Parathyroid adenoma (tissue), 2 donors: ENCODE data around the gene ASGR2.

Source experiments
- H2AFZ ChIP-seq: fragments of 300-600 bp; sonication (generic); one replicate; pipeline ENCODE4 v1.7.0; 2017; ENCODE audit warnings: antibody characterized with exemption, mild to moderate bottlenecking
- H3K27ac ChIP-seq: fragments of 300-600 bp; sonication (generic); one replicate; pipeline ENCODE4 v1.7.0; 2017
- H3K27me3 ChIP-seq: fragments of 300-600 bp; sonication (generic); one replicate; pipeline ENCODE4 v1.7.0; 2017; ENCODE audit warnings: low read length; ENCODE audit not compliant: control insufficient read depth, insufficient read depth
- H3K36me3 ChIP-seq: fragments of 300-600 bp; sonication (generic); one replicate; pipeline ENCODE4 v1.7.0; 2017; ENCODE audit warnings: low read length; ENCODE audit not compliant: control insufficient read depth, insufficient read depth
- H3K4me1 ChIP-seq: fragments of 300-600 bp; sonication (generic); one replicate; pipeline ENCODE4 v1.7.0; 2017; ENCODE audit warnings: control low read depth
- H3K4me2 ChIP-seq: fragments of 300-600 bp; sonication (generic); one replicate; pipeline ENCODE4 v1.7.0; 2017; ENCODE audit warnings: low read length
- H3K4me3 ChIP-seq: fragments of 300-600 bp; sonication (generic); one replicate; pipeline ENCODE4 v1.7.0; 2017; ENCODE audit warnings: low read depth, low read length
- H3K79me2 ChIP-seq: fragments of 300-600 bp; sonication (generic); one replicate; pipeline ENCODE4 v1.7.0; 2017; ENCODE audit warnings: control low read depth
- H3K9ac ChIP-seq: fragments of 300-600 bp; sonication (generic); one replicate; pipeline ENCODE4 v1.7.0; 2017; ENCODE audit warnings: mild to moderate bottlenecking
- H3K9me3 ChIP-seq: fragments of 300-600 bp; sonication (generic); one replicate; pipeline ENCODE4 v1.7.0; 2017; ENCODE audit warnings: low read length; ENCODE audit not compliant: control insufficient read depth
- CTCF ChIP-seq: fragments of 300-600 bp; sonication (generic); IDR thresholded peaks from one replicate; pipeline ENCODE4 v1.7.0; 2017; ENCODE audit warnings: antibody characterized with exemption, mild to moderate bottlenecking
- donor health status: primary hyperparathyroidism.

The ASGR2 gene

GRCh38 chr17:7081341-7082062, 33.1 kb downstream of the ASGR2 start:
- no peak overlapping the region for H3K4me3 ChIP-seq
- H3K4me2 ChIP-seq, result no peak overlapping the region
- no peak overlapping the region for H3K9ac ChIP-seq
- H3K4me1 ChIP-seq, result peaks cover 6% of the 10 kb centered on the region
- H2AFZ ChIP-seq, result no peak overlapping the region
- H3K9me3 ChIP-seq, result no peaks in the 10 kb centered on the region
- H3K27me3 ChIP-seq, result no peaks in the 10 kb centered on the region
- TF ChIP-seq CTCF, result no peak
- H3K79me2 ChIP-seq, result no peaks in the 10 kb centered on the region
- no peak overlapping the region for H3K27ac ChIP-seq
- no peaks in the 10 kb centered on the region for H3K36me3 ChIP-seq

- H3K4me1 ChIP-seq, result peaks cover 6% of the 10 kb centered on the region
- no peaks in the 10 kb centered on the region for H3K79me2 ChIP-seq
- H3K27ac ChIP-seq, result no peak overlapping the region
- no peak overlapping the region for H3K4me3 ChIP-seq
- H3K9ac ChIP-seq, result no peak overlapping the region
- H2AFZ ChIP-seq, result no peak overlapping the region
- H3K9me3 ChIP-seq, result no peaks in the 10 kb centered on the region
- H3K4me2 ChIP-seq, result no peak overlapping the region
- H3K36me3 ChIP-seq, result no peaks in the 10 kb centered on the region
- no peaks in the 10 kb centered on the region for H3K27me3 ChIP-seq
- TF ChIP-seq CTCF, result no peak
Measured at GRCh38 chr17:7080456-7081041, 34.1 kb downstream of the ASGR2 start.

- Histone ChIP-seq H3K79me2 (no peaks in the 10 kb centered on the region), H3K4me1 (peaks cover 6% of the 10 kb centered on the region), H3K9ac (no peak within 1 kb of the TSS), H3K27me3 (no peaks in the 10 kb centered on the region), H3K4me3 (no peak within 1 kb of the TSS), H3K27ac (no peak within 1 kb of the TSS), H3K4me2 (no peak within 1 kb of the TSS), H2AFZ (no peak within 1 kb of the TSS), H3K36me3 (no peaks in the 10 kb centered on the region), H3K9me3 (no peaks in the 10 kb centered on the region)
- TF ChIP-seq CTCF, result no peak
Measured at GRCh38 chr17:7079581-7080455, 34.8 kb downstream of the ASGR2 start, which contains the start of gene CLEC10A. CLEC10A (minus strand) TSS chr17:7080251; CDS start chr17:7078812, 1,439 bp downstream.

GRCh38 chr17:7078711-7079110, 35.9 kb downstream of the ASGR2 start:
- Histone ChIP-seq H3K4me2 (no peak overlapping the region), H3K27ac (no peak overlapping the region), H3K9ac (no peak overlapping the region), H3K9me3 (no peaks in the 10 kb centered on the region), H3K4me3 (no peak overlapping the region), H3K4me1 (peaks cover 2% of the 10 kb centered on the region), H3K27me3 (no peaks in the 10 kb centered on the region), H3K79me2 (no peaks in the 10 kb centered on the region), H3K36me3 (no peaks in the 10 kb centered on the region), H2AFZ (no peak overlapping the region)
- TF ChIP-seq CTCF, result no peak
